T-helper 22 cell (primary cell): Measurements from ENCODE around the gene FOXO1.

Source experiments
- DNase-seq: peaks from one replicate; pipeline ENCODE4 v3.0.0-alpha.2; 2020; ENCODE audit warnings: low read depth

The FOXO1 gene

DNA sequence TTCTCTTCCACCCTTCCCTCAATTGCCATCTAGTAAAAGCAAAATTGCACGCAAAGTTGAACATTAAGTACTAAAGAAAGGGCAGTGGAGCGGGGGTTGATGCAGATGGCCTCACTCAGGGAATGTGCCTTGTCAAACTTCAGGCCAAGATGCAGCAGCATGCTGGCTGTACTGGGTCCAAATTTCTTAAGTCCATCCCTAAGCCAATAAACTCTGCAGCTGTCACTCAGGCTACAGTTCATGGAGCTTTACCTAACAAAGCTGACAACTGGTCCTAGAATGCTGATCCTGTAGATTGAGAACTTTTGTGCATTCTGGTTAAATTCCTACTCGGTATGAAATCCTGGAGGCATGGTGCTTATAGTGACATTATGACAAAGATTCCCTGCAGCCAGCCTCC, 88.4 kb downstream of the FOXO1 start:
- DNase-seq, result no peak

DNA sequence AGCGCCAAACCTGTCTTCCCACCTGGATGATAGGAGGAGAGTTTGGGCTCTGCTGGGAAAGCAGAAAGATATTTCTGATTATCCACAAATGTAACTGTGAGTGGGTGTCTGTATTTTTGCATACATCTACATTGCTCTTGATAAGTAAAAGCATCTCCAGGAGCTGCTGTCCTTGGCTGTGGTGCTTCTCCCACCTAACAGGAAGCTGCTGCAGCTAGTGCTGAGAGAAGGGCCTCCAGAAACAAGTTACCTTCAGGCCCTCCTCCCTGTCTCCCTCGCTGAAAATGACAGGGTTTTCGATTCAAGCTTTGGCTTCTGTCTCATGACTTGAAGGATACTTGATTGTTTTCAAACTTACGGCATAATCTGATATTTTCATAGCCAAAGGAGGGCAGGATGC, 90.1 kb downstream of the FOXO1 start:
- no peak for DNase-seq

DNA sequence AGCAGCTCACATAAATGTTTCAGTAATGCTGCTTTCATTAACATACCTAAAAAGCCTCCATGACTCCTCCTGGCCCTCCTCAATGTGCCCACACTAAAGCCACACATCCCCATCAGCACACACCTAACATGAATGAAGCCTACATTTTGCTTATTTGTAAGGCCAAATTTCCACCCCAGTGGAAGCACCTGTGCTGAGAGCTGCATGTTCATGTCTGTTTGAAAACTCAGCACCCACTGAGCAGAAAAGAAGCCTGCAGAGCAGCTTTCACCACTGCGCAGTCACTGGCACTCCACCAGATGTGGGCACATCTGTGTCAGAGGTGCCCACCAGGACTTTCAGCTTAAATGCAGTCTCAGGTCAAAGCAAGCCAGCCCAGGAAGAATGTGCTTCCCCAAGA, 93.5 kb downstream of the FOXO1 start:
- no peak for DNase-seq

DNA sequence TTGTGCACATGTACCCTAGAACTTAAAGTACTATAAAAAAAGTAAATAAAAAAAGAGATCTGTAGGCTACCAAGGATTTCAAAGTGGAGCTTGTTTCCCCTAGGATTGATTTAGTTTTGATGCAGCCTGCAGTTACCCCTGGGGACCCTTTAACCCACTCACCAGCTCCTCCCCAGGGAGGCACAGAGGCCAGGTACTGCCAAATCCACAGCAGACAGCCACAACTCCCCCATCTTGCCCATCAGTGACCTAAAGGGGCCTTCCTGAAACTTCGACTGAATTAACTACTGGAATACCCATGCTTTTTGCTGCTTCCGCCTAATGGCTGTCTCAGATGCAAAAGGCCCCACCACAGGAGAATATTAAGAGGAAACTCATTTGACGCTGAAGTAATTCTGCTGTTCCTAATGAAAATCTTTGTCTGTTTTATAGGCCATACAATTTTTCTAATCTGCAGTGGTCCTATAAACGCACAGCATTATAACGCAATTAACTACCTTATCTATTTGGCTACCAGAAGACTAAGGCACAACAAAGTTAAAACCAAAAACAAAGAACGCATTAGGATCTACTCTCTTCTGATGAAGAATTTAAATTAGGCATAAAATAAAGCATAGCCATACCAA, 95.0 kb downstream of the FOXO1 start:
- no peak for DNase-seq

DNA sequence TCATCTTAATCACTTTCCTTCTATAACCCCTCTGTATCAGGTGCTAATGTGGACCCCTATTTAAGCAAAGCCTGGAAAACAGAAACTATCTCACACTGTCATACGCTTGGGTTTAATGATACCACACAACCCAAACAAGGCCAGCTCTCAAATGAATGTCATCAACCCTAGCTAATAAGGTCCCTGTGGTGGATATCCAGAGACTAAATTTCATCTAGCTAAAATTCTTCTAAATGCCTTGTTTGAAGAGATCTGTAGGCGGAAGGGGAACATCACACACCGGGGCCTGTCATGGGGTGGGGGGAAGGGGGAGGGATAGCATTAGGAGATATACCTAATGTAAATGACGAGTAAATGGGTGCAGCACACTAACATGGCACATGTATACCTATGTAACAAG, 95.5 kb downstream of the FOXO1 start:
- no peak for DNase-seq

DNA sequence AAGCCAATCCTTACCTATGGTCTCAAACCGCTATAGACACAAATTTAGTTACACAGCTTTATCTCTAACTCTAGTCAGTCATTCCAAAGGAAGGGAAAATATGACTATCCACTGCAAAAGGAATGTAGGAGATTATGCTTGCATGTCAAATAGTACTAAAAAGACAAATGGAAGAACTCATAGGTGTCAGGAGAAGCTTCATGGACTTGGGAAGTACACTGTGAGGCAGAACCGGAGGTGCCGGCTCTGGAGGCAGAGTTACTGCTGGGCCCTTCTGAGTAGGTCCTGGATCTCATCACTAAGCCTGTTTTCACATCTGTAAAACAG, 97.5 kb downstream of the FOXO1 start:
- DNase-seq, result no peak

DNA sequence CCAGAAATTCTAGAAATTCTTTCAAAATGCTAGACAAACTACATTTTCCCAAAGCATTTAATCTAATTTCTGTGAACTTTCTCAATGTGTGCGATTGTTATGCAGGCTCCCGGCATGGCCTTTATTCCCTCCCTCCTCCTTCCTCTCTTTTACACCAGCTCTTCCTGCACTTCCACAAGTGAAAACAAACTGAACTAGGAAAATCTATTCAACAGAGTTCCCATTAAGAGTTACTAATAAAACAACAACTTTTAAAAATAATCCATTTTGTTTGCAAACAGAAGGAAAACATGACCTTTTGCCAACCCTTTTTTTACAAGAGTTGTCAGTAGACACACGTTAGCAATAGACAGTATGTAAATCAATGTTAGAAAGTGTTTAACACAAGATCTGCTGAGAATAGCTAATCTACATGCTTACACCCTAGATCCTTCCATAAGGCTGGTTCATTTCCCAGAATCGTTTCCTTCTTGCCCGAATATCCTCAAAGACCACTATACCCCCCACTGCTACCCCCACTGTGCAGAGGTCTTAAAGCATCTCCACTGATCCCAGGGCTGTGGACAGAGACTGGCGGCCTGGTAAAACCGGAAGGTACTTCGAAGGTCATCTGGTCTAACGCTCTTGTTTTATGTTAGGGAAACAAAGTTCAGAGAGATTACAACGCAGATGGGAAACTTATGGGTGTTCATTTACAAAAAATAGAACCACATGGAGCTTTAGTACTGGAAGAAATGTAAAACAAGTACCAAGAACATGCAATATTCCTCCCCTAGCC, 98.0 kb downstream of the FOXO1 start:
- no peak for DNase-seq

DNA sequence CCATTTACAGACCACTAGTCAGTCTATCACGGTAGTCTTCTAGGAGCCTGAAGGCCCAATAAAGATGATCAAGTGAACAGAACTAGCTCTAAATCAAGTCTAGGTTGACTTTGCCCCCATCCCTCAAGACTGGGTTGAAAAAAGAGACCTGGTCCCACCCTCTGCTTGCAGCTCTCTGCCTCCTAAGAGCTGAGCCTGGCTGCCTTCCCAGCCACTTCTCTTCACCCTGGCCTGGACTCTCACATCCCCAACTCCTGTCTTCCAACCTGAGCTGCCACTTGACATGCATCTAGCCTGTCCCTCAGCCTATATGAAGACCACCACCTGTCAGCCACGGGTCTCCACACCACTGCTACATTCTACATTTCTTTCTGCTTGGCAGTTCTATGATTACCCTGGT, 99.6 kb downstream of the FOXO1 start:
- no peak for DNase-seq

DNA sequence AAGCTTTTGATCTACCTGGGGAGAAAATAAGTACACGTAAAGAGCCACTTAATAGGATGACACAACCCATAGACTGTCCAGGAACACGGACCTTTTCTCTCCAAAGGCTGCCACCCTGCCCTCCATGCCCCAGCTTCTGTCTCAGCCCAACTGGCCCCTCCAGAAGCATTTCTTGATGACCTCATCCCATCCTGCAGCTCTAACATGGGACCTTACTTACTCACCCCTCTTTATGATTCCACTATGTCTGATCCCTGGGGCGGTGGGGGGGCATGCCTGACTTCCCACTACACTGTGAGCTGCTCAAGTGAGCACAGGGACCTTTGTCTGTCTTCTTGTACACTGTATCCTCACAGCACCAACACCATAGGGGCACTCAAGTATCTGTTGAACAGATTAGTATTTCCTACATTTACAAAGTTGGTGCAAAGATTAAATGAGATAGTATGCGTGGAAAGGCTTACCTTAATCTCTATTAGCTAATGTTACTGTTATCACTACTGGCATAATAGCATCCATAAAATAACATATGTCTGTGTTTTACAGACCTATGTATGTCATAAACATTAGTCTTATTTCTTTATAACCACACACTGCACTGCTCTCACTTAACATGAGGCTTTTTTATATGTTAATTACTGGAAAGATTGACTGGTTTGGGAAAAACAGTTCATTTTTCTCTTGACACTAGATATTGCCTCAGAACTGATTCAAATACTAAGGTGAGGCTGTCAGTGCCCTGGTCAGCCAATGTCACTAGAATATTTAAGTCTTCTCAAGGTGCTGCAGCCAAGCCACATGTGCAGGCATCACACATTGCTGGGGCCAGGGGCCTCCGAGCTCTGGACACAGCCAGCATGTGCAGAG, 100.9 kb downstream of the FOXO1 start:
- no peak for DNase-seq

DNA sequence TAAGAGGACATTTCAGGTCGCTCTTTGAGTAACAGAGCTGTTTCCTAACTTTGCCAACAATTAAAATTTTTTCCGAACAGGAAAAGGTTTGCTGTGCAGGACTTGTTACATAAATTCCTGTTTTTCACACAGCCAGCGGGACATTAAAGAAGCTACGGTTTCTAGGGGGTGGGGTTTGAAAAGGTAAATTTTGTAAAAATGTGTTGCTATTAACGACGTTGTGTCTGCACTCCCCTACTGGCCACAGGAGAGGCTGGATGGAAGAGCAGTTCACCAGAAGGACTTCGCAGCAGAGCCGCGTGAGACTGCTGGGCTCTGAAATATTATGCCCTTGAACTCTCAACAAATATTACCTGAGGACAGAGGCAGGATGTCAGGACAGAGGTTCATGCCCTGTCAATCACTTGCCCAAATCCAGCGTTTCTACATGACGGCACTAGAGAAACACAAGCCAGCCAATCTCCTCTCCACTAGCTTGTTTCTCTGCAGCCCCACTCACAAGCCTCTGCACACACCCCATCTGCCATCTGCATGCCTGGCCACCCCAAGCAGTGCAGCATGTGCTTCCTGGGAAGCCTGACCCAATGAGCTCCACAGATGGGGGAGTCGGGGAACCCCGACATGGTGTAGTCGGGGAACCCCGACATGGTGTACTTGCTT, 102.0 kb downstream of the FOXO1 start:
- no peak for DNase-seq

DNA sequence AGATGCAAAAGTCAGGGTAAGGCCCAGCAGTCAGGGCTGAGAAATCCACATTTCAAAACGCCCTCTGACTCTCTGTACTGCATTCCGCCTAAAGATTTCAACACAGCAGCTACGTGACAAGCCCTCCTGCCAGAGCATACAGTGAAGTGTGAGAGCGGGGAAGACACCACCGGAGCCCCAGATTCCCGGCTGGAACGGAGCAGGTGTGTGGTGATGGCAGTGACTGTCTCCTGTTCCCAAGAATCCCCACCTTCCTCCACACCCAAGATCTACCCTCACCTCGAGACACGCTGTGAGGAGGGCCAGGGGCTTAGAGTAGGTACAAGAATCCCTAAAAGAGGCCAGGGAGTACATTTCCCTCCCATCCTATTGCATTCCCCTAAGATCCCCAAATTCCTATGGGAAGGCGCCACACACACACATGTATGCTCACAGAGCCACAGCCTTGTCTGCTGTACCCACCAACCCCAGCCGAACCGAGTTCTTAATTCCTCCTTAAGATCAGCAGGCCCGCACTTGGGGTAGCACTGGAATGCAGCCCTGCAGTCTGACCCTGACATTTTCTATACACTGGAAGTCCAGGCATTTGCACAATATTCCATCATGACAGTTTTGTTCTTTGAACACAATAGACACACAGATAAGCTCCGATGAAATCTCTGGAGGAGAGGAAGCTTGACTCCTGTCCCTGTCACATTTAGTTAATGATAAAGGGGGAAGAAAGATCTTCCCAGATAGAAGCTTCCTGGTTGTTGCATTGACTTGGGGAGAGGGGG, 102.9 kb downstream of the FOXO1 start:
- DNase-seq, result no peak

DNA sequence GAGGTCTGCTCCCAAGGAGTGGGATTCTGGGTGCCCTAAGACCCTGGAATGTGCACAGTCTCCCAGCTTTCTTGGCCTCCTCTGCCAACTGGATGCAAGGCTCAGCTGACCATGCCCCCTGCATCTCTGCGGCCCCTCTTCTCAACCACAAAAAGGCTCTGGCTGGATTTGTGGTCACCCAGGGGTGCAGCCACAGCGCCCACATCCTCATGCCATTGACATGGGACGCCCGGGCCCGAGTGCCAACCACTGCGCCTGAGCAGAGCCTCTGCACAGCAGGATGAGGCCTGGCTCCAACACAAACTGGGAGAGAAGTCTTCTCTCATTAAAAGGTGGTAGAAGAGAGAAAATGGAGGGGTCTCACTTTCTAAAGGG, 103.5 kb downstream of the FOXO1 start:
- no peak for DNase-seq

DNA sequence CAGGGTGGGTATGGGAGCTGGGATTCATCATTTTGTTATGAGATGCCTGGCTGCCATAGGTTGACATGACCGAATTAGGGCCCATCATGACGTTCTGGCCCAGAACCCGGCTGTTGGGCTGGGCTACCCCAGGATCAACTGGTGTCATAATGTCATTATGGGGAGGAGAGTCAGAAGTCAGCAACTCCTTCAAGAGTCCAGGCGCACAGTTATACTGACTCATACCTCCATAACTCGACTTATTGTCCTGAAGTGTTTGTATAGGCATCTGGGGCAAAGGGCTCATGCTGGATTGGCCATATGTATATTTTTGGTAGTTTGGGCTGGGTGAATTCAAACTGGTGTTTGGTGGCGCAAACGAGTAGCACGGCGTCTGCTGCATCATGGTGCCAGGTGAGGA, 106.5 kb downstream of the FOXO1 start:
- DNase-seq, result no peak

DNA sequence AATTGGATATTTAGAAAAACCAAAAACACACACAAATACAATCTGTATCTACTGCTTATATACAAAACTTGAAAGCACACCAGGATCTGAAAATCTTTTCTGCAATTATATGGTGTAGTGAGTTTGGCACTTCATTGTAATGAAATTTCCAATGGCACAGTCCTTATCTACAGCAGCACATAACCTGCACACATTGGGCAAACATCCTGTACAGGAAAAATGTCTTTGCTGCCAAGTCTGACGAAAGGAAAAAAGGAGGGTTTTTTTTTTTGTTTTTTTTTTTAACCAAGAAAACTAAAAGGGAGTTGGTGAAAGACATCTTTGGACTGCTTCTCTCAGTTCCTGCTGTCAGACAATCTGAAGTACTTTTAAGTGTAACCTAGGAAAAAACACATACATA, 107.8 kb downstream of the FOXO1 start:
- DNase-seq, result no peak

DNA sequence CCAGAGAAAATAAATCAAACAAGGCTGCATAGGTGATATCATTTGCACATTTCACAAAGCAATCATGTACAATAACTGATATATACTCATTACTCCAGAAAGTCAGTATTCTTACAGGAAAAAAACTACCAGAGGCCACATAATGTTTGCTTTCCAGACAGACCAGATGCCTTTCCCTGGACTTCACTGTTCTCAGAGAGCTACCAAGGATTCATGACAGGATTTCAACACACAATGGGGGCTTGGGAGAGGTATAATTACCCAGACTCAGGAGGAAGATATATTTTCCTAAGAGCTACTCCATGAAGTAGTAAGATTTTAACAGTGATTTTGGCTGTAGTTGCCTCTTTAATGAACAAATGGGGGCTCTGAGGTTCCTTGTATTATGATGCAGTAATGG, 110.0 kb downstream of the FOXO1 start:
- DNase-seq, result no peak

DNA sequence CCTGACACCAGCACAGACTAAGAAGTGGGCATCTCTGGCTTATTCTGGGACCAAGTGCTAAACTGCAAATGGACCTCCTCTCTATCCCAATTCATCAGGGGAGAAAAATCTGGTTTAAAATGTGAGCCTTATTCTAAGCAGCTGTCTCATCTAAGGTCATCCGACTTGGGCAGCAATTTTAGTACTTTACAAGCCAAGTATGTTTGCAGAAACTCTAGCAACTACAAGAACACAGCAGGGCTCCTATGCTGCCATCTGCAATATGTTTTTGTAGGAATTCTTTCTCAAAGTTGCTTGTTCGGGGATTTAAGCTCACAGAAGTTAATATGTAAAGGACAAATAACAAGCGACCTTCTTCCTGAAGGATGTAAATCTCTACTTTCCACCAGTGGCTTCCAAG, 113.1 kb downstream of the FOXO1 start:
- DNase-seq, result no peak

DNA sequence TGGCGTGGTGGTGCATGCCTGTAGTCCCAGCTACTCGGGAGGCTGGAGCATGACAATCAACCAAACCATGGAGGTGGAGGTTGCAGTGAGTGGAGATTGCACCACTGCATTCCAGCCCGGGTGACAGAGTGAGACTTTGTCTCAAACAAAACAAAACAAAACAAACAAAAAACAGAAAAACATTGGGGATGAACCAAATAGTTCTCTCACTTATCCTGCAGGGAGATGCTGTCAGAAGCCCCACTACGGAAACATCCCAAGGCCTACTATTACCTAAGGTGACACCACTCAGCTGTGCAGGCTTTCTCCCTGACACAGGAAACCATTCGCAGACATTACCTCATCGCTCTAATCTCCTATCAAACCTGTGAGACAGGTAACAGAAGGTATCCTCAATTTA, 113.5 kb downstream of the FOXO1 start:
- no peak for DNase-seq

DNA sequence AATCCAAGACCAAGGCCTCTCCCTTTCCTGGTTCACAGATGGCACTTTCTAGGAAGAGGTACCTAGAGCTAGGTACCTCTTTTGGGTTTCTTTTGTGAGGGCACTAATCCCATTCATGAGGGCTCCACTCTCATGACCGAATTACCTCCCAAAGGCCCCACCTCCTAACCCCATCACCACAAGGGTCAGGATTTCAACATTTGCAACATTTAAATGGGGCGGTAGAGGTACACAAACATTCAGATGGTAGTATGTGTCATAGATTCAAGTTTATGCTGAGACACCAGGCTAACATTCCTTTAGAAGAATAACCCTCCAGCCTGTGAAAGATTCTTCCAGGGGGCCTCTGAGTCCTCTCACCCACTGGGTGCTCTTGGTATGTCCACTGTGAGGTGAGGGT, 116.3 kb downstream of the FOXO1 start:
- no peak for DNase-seq

DNA sequence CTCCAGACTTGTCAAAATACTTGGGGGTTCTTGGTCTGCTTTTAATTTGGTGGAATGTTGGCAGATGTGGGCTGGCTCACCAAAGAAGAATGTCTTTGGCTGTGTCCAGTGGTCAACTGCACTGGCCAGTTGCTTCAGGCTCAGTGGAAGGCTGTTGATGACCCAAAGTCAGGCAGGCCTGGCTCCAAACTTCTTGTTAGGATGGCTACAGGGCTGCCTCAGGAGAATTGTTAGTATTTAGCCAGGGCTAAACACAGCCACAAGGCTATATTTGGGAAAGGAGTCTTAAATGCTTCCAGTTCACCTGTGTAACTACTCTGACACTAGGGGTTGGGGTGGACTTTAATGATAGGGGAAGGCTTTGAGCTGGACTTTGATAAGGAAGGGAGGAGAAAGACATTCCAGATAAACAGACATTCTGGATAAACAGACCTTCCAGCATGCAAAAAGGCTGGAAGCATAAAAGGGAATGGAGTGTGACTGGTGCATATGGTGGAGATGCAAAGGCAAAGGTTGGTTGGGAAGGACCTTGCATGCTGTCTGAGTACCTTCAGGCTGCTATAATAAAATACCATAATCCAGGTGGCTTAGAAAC, 116.8 kb downstream of the FOXO1 start:
- DNase-seq, result no peak

DNA sequence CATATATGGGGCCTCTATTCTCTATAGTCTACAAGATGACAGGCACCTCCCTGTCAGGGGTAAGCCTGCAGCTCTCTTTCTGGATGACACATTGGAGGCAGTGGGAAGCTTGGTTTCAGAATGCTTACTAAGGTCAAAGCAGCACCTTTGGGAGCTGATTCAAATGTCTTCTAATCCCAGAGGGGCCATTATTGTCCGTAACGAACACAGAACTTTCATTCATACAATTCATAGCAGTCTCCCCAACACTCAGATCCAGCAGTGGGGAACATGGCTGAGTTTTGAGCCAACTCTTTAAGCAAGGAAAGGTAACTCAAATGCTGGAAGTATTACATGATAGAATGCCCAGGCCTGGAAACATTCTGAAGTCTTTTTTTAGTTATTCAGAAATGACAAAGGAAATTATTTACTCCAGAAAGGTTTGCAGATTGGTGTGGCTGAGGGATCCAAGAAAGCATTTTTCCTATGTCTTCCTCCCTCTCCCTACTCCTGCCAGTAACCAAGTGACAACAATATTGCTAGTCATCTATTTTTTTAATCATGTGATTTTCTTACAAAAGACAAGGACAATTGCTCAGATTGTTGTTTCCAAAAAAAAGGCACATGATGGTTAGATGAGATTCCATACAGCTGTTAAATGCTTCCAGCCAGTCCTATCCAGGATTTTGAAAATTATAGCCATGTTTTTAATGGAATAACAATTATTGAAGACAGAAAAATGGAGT, 118.7 kb downstream of the FOXO1 start:
- no peak for DNase-seq

DNA sequence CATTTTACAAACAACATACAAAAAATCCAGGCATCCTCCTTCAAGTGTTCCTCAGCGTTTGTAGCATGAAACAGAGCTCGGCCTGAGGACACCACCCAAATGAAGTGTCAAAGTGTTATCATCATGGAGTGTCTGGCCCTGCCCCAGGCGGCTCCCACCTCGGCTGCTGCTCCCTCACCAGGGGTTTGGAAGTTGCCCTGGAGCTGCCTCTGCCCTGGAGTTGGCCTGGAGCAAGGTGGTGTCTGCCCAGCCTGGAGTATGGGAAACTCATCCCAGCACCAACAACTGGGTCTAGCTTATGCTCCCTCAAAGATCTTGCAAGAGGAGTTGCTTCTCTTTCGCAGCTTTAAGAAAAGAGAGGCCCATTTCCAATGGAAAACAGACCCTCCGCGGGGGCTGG, 120.4 kb downstream of the FOXO1 start:
- DNase-seq, result no peak
